ENCODE measurements around the gene OCIAD1. TPM values are rescaled to one million over a fixed set of nuclear protein-coding genes. Genes with fewer than 3 reads are reported as not detected.

The OCIAD1 gene, protein sequence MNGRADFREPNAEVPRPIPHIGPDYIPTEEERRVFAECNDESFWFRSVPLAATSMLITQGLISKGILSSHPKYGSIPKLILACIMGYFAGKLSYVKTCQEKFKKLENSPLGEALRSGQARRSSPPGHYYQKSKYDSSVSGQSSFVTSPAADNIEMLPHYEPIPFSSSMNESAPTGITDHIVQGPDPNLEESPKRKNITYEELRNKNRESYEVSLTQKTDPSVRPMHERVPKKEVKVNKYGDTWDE
- 125 to 220 TPM (median 131 TPM) in 5 replicates for total RNA-seq (2022; extraction: Qiagen RNA extraction; ENCODE audit: low read depth)

DNA sequence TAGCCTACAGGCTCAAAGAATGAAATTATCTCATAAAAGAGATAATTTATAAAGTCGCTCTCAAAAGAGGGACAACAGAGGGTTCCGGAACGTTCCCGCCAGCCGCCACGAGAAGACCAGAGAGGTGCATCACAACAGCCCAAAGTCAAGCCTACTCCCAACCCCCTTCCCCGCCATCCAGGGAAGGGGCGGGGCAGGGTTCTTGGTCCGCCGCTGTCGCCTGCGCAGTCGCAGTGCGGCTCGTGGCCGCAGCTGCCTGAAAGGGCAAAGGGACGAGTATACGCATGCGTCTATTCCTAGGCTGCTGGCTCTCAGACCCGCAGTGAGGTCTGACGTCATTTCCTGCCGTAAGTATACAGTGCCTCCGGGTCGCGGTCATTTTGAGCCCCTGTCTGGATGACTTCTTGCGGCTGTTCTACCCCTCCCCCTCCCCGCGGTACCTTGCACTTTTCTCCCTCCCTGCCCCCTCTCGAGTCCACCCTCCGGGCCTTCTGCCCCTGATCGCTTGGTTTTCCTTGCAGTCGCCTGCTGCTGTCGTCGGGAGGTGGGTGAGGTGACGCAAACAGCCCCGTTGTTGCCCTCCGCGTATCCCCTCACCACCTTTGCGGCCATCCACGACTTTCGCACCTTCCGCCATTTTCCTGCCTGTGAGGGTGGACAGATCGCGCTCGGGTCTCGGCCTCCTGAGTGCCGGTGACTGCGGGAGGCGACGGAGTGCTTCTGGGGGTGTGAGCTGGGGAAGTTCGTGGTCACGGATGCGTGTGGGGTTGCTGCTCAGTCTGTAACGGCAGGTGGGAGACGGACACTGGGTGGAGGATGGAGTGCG, at the start of gene OCIAD1:
OCIAD1 (plus strand) TSS at position 383 of the 826 bp plus-strand sequence. CDS start 1,537 bp downstream, outside the sequence.

DNA sequence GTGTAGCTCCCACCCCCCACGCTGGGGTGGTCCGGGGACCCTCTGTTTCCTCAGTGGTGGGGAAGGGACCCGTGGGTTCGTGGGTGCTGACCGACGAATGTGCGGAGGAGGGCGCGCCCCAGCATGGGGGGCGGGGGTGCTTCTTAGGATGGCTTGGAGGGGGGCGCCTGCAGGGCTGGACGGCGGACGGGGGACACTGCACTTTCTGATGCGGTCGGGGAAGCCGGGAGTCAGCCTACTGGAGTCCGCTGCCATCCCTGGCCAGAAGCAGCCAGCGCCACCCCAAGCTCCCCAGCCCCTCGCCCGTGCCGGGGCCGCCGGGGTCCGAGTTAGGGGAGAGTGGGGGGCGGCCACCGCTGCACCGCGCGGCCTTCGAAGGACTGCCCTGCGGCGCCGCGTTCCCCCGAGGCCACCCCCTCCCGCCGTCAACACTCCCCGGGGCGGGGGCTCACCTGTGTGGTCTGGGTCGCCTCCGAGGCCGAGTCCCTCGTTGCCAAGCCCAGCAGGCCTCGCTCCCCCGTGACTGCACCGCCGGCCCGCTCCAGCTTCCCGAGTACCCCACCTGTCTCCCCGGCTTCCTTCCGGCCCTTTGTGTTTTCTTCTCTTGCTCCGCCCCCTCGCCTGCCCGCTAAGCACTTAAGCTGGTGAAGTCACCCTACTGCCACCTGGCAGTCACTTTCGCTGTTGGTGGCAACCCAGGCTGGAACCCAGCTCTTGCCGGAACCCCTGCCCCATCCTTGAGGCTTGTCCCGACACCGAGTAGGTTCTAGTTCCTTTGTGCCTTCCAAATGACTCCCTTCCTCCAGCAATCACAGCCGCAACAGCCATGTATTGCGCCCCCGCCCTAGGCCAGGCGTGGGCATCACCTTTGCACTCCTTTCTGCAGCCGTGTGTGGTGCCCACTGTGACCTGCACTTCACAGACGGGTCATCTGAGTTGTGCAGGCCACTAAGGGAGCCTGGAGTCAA, 75.6 kb downstream of the OCIAD1 start, which contains the start of gene OCIAD2:
OCIAD2 (minus strand) TSS at position 569 of the 968 bp plus-strand sequence. CDS start 2,225 bp downstream, outside the sequence.

Other genes with a start within 250 kb of the OCIAD1 start
- 9.3 to 13.5 TPM (median 9.9 TPM) in 5 replicates for gene FRYL, start 50.8 kb upstream of the OCIAD1 start, total RNA-seq (2022; extraction: Qiagen RNA extraction; ENCODE audit: low read depth)
- 112 to 179 TPM (median 129 TPM) in 5 replicates for gene OCIAD2, start 75.7 kb downstream of the OCIAD1 start, total RNA-seq (2022; extraction: Qiagen RNA extraction; ENCODE audit: low read depth)
- not detected in 5 replicates for gene CWH43, start 155.2 kb downstream of the OCIAD1 start, total RNA-seq (2022; extraction: Qiagen RNA extraction; ENCODE audit: low read depth)